ENCODE data around the gene RPS6KA3.
"Not testable (repeated sequence)": the region's sequence is repeated elsewhere in the genome, so short reads cannot be mapped to it uniquely, and the experiment has no call there.

Gene RPS6KA3

GRCh38 chrX:20140420-20140819 lies 126.3 kb downstream of the RPS6KA3 start:
- no peak for DNase-seq

DNA sequence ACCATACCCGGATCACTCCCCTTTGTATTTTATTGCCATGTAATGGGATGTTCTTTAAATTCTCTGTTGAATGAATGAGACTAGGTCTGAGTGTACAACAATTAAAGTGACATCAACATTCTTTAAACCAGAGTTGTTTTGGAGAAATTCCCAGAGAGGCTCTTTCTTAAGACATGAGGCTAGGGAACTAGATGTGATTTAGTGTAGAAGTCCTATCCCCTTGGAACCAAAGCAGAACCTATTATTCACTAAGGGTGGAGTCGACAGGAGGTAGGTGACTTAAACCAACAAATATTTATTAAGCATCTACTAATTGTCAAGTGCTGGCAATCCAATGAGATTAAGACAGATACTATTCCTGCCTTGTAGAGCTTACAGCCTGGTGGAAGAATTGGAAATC lies 126.7 kb downstream of the RPS6KA3 start:
- no peak for DNase-seq

DNA sequence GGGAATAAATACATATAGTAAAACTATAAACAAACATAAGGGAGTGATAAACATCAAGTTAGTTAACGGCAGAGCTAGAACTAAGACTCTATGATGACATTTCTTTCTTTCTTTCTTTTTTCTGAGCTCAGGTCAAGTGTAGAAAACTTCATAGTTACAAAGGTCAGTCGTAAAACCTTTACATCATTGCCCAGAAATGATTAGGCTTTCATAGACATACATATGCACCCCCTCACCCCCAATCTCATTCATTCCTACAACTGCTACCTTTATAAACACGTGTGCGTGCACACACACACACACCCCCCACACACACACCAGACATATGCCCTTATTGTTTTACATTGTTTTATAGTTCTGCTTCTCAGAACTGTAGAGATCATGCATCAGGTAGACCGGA lies 130.8 kb downstream of the RPS6KA3 start:
- DNase-seq, result no peak

DNA sequence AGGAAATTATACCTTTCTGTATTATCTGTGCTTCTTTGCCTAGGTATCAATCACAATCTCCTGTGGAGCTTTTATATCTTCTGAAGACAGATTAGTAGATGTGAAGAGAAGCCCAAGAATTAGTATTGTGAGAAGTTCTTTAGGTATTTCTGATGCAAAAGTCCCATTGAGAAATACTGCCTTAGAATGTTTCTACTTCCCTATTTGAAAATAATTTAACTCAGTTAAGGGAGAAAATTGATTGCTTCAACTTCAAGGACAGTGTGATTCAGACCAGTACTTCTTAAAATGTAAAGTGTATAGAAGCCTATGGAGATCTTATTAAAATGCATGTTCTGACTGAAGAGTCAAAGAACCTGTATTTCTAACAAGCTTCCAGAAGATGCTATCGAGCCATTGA lies 134.0 kb downstream of the RPS6KA3 start:
- DNase-seq, result no peak

- no peak for DNase-seq
Observed at GRCh38 chrX:20130357-20130756, 136.4 kb downstream of the RPS6KA3 start.

DNA sequence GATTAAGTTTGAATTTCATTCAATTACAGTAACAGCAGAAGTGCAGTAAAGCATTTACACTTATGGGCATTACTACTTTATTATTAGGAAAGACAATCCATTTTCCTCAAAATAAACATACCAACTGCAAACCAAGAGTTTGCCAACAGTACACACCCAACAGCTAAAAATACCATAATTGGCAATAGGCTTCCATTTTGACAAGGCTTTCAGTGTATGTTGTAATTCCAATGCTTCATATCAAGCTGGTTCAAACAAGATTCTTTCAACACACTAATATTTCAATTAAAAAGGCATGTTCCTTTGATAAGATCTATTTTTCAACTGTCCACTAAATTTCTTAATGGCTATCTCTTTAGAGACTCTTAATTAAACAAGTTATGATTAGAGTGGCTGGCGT lies 137.2 kb downstream of the RPS6KA3 start:
- no peak for DNase-seq

GRCh38 chrX:20128670-20129069 lies 138.0 kb downstream of the RPS6KA3 start:
- DNase-seq, result no peak

DNA sequence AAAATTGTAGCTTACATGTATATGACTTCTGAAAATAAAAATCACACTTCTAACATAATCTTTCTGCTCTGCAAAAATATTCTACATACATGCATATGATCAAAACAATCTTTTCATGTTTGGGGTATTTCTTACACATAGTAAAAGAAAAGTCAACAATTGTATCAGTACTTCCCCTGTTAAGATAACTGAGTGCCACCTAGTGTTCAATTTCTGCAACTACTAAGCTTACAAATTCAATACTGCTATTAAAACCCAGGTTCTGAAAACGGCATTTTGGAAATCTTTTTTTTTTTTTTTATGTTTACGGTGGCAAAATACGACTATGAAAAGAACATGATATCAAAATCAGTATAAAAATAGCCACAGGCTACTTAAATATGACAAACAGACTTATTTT lies 139.3 kb downstream of the RPS6KA3 start:
- DNase-seq, result not testable (repeated sequence)

GRCh38 chrX:20126833-20127232 lies 139.9 kb downstream of the RPS6KA3 start:
- not testable (repeated sequence) for DNase-seq

GRCh38 chrX:20124964-20125363 lies 141.7 kb downstream of the RPS6KA3 start:
- DNase-seq, result no peak

- no peak for DNase-seq
Observed at GRCh38 chrX:20118065-20118824, 148.5 kb downstream of the RPS6KA3 start.

GRCh38 chrX:20116577-20117240 lies 150.0 kb downstream of the RPS6KA3 start, which contains the start of gene MAP7D2:
Gene MAP7D2 (minus strand): TSS chrX:20116907. CDS start chrX:20116879, 28 bp downstream.
- DNase-seq, result no peak

GRCh38 chrX:20116087-20116576 lies 150.6 kb downstream of the RPS6KA3 start:
- no peak for DNase-seq

DNA sequence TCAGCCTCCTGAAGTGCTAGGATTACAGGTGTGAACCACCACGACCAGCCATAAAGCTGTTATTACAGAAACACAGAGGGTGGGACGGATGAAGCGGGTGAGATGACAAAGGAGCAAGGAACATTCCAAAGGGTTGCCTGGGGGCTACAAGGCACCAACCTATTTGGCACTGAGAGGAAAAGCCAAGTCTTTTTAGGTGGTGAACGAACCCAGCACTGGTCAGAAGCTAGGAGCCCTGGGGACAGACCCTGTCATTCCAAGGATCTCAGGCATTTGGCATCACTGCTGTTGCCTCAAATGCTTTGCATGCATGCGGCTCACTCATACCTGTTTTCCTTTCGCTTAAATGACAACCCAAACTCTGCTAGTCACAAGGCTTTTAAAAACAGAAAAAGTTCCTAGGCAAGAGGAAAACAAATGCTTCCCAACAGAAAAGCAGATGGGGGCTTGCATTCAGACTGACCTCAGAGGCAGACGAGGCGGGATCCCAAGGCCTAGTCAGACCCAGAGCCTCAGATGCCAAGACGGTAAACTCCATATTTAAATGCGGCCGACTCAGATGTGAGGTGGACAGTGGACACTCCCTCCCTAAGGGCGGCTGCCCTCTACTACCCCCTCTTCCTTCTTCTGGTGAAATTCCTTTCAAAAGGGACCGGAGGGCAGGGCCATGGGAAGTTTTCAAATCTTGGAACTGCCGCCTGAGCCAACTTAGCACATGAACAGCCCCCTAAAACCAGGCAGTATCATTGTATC lies 154.5 kb downstream of the RPS6KA3 start:
- no peak for DNase-seq

- no peak for DNase-seq
Observed at GRCh38 chrX:20111271-20111670, 155.4 kb downstream of the RPS6KA3 start.

- DNase-seq, result no peak
Observed at GRCh38 chrX:20101934-20102581, 164.7 kb downstream of the RPS6KA3 start.
